ENCODE measurements around the gene CLBA1. TPM values are rescaled to one million over a fixed set of nuclear protein-coding genes. Genes with fewer than 3 reads are reported as not detected.

CLBA1 gene
- total RNA-seq, 1 donor from 2014 or later, result 8.5 TPM

GRCh38 chr14:104967386-104968152 is 18.0 kb upstream of the CLBA1 start:
- H3K4me2 ChIP-seq, result peak overlapping the region; percentile 77
- peaks cover 18% of the 10 kb centered on the region for H3K27me3 ChIP-seq
- H3K9me3 Mint-ChIP-seq, result no peaks in the 10 kb centered on the region
- H3K36me3 Mint-ChIP-seq, result no peaks in the 10 kb centered on the region
- H3K27me3 Mint-ChIP-seq (ENCODE audit: insufficient read depth, low read depth), result peaks cover 9% of the 10 kb centered on the region
- no peaks in the 10 kb centered on the region for H4K20me1 ChIP-seq (ENCODE audit: low read depth)
- H3K27ac ChIP-seq, result no peak overlapping the region
- peaks cover 14% of the 10 kb centered on the region for H3K4me1 ChIP-seq
- H3F3A ChIP-seq (ENCODE audit: low read depth), result peaks cover 11% of the 10 kb centered on the region
- no peak overlapping the region for H3K27ac Mint-ChIP-seq
- TF ChIP-seq CTCF (IDR thresholded peaks at IDR 0.05) (no peak), EZH2phosphoT487 (IDR thresholded peaks at IDR 0.05) (no peak), EZH2 (IDR thresholded peaks at IDR 0.05) (no peak)
- H3K4me3 Mint-ChIP-seq, result no peak overlapping the region
- peak overlapping the region; percentile 36 for H3K4me3 ChIP-seq
- H3K79me2 ChIP-seq (ENCODE audit: low read depth), result no peaks in the 10 kb centered on the region
- H2AFZ ChIP-seq (replicated peaks), result peak overlapping the region; percentile 81
- no peak overlapping the region for H3K9ac ChIP-seq
- no peaks in the 10 kb centered on the region for H3K36me3 ChIP-seq
- H3K4me1 Mint-ChIP-seq, result peaks cover 11% of the 10 kb centered on the region
- peak; percentile 69 for DNase-seq (ENCODE audit: low spot score)
- no peaks in the 10 kb centered on the region for H3K9me3 ChIP-seq (ENCODE audit: low read depth)

- Mint-ChIP-seq H3K27me3 (ENCODE audit: insufficient read depth, low read depth) (peaks cover 9% of the 10 kb centered on the region), H3K27ac (no peak overlapping the region), H3K4me1 (peaks cover 11% of the 10 kb centered on the region), H3K36me3 (no peaks in the 10 kb centered on the region), H3K9me3 (no peaks in the 10 kb centered on the region), H3K4me3 (no peak overlapping the region)
- Histone ChIP-seq H3K4me3 (peak overlapping the region; percentile 36), H3K27ac (no peak overlapping the region), H3K9me3 (ENCODE audit: low read depth) (no peaks in the 10 kb centered on the region), H3F3A (ENCODE audit: low read depth) (peaks cover 11% of the 10 kb centered on the region), H3K79me2 (ENCODE audit: low read depth) (no peaks in the 10 kb centered on the region), H3K4me2 (peak overlapping the region; percentile 77), H2AFZ (replicated peaks) (peak overlapping the region; percentile 81), H3K27me3 (peaks cover 18% of the 10 kb centered on the region), H3K4me1 (peaks cover 17% of the 10 kb centered on the region), H4K20me1 (ENCODE audit: low read depth) (no peaks in the 10 kb centered on the region), H3K36me3 (no peaks in the 10 kb centered on the region), H3K9ac (no peak overlapping the region)
- peak; percentile 63 for DNase-seq (ENCODE audit: low spot score)
- TF ChIP-seq EZH2 (IDR thresholded peaks at IDR 0.05) (no peak), CTCF (IDR thresholded peaks at IDR 0.05) (no peak), EZH2phosphoT487 (IDR thresholded peaks at IDR 0.05) (no peak)
Observed at GRCh38 chr14:104968153-104968527, 17.4 kb upstream of the CLBA1 start.

GRCh38 chr14:104968541-104969401 is 16.8 kb upstream of the CLBA1 start:
- no peak overlapping the region for H3K4me2 ChIP-seq
- H3K27ac ChIP-seq, result no peak overlapping the region
- Mint-ChIP-seq H3K36me3 (no peaks in the 10 kb centered on the region), H3K27ac (no peak overlapping the region), H3K9me3 (no peaks in the 10 kb centered on the region), H3K4me3 (no peak overlapping the region), H3K4me1 (peaks cover 11% of the 10 kb centered on the region), H3K27me3 (ENCODE audit: insufficient read depth, low read depth) (peaks cover 9% of the 10 kb centered on the region)
- no peaks in the 10 kb centered on the region for H3K9me3 ChIP-seq (ENCODE audit: low read depth)
- H3K79me2 ChIP-seq (ENCODE audit: low read depth), result no peaks in the 10 kb centered on the region
- TF ChIP-seq CTCF (IDR thresholded peaks at IDR 0.05) (no peak), EZH2phosphoT487 (IDR thresholded peaks at IDR 0.05) (no peak), EZH2 (IDR thresholded peaks at IDR 0.05) (no peak)
- no peak overlapping the region for H2AFZ ChIP-seq (replicated peaks)
- H3K27me3 ChIP-seq, result peaks cover 18% of the 10 kb centered on the region
- H3K4me3 ChIP-seq, result no peak overlapping the region
- peaks cover 11% of the 10 kb centered on the region for H3F3A ChIP-seq (ENCODE audit: low read depth)
- no peak overlapping the region for H3K9ac ChIP-seq
- H4K20me1 ChIP-seq (ENCODE audit: low read depth), result no peaks in the 10 kb centered on the region
- peaks cover 24% of the 10 kb centered on the region for H3K4me1 ChIP-seq
- DNase-seq (ENCODE audit: low spot score), result peak; percentile 37
- no peaks in the 10 kb centered on the region for H3K36me3 ChIP-seq
